HG02623 (cell line): Measurements from ENCODE around the gene GRK3.
"Not testable (repeated sequence)": the region's sequence is repeated elsewhere in the genome, so short reads cannot be mapped to it uniquely, and the experiment has no call there.

Experiments used
- ATAC-seq: cut with Tn5 transposase; IDR thresholded peaks from one replicate; pipeline ENCODE4 v1.9.1; 2021; ENCODE audit warnings: moderate library complexity; ENCODE audit not compliant: unreplicated experiment

GRK3 gene

GRCh38 chr22:25548866-25549464, 15.5 kb upstream of the GRK3 start:
- ATAC-seq: no peak

- no peak for ATAC-seq
These were observed 13.1 kb upstream of the GRK3 start for GRCh38 chr22:25551396-25551795.

GRCh38 chr22:25552405-25552804, 12.1 kb upstream of the GRK3 start:
- ATAC-seq: not testable (repeated sequence)

GRCh38 chr22:25553131-25553530, 11.3 kb upstream of the GRK3 start:
- ATAC-seq: no peak

- no peak for ATAC-seq
These were observed 10.2 kb upstream of the GRK3 start for GRCh38 chr22:25554238-25554671.

GRCh38 chr22:25554689-25555088, 9.8 kb upstream of the GRK3 start:
- no peak for ATAC-seq

GRCh38 chr22:25555586-25555985, 8.9 kb upstream of the GRK3 start:
- no peak for ATAC-seq

GRCh38 chr22:25557218-25557617, 7.3 kb upstream of the GRK3 start:
- ATAC-seq: no peak

GRCh38 chr22:25558341-25558740, 6.1 kb upstream of the GRK3 start:
- ATAC-seq: no peak

GRCh38 chr22:25559910-25560309, 4.6 kb upstream of the GRK3 start:
- ATAC-seq: not testable (repeated sequence)

GRCh38 chr22:25561182-25561581, 3.3 kb upstream of the GRK3 start:
- ATAC-seq: not testable (repeated sequence)

- ATAC-seq: not testable (repeated sequence)
These were observed 2.5 kb upstream of the GRK3 start for GRCh38 chr22:25561927-25562326.

- not testable (repeated sequence) for ATAC-seq
These were observed 1.3 kb upstream of the GRK3 start for GRCh38 chr22:25562966-25563760.

- no peak for ATAC-seq
These were observed 635 bp upstream of the GRK3 start for GRCh38 chr22:25563761-25564319.

GRCh38 chr22:25564979-25565677, 653 bp downstream of the GRK3 start:
- no peak for ATAC-seq

GRCh38 chr22:25566186-25566897, 1.9 kb downstream of the GRK3 start:
- ATAC-seq: no peak

GRCh38 chr22:25566898-25567235, 2.4 kb downstream of the GRK3 start:
- ATAC-seq: no peak

- no peak for ATAC-seq
These were observed 2.8 kb downstream of the GRK3 start for GRCh38 chr22:25567251-25567675.

GRCh38 chr22:25568066-25568465, 3.6 kb downstream of the GRK3 start:
- ATAC-seq: not testable (repeated sequence)

GRCh38 chr22:25569361-25569760, 4.9 kb downstream of the GRK3 start:
- no peak for ATAC-seq

- no peak for ATAC-seq
These were observed 5.5 kb downstream of the GRK3 start for GRCh38 chr22:25569983-25570382.
